ENCODE results near the gene RRAS2.

The RRAS2 gene

DNA sequence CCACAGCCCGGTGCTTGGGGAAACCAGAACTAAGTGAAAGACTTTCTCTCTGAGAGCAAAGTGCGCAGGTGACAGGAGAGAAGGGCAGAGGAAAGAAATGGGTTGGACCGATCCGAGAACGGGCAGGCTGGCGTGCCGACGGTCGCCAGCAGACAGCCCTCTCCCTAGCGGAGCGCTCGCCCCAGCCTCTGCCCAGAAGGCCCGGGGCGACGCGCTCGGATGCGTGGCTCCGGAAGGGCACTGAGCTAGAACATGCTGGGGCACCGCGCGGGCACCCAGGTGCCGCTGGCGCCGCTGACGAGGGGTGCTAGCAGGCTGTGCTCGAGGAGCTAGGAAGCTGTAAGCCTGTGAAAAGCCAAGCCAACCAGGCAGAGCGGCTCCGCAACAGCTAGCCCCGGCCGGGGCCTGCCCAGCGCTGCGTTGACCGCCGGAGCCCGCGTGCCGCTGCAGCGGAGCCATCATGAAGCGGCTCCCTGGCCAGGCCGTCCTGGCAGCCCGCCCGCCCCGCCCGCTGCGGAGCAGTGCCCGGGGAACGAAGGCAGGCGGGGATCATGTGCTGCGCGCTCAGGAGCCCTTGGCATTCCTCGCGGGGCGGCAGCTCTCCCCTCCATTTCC lies 22.1 kb upstream of the RRAS2 start:
- TF ChIP-seq FOXP2 (optimal IDR thresholded peaks at IDR 0.05; ENCODE audit: borderline replicate concordance, extremely low read depth, extremely low read length, insufficient read depth), result no peak
- no peak for TF ChIP-seq POLR2AphosphoS5 (IDR thresholded peaks at IDR 0.05; ENCODE audit: low read depth, low read length)
- TF ChIP-seq, protein P1, sequence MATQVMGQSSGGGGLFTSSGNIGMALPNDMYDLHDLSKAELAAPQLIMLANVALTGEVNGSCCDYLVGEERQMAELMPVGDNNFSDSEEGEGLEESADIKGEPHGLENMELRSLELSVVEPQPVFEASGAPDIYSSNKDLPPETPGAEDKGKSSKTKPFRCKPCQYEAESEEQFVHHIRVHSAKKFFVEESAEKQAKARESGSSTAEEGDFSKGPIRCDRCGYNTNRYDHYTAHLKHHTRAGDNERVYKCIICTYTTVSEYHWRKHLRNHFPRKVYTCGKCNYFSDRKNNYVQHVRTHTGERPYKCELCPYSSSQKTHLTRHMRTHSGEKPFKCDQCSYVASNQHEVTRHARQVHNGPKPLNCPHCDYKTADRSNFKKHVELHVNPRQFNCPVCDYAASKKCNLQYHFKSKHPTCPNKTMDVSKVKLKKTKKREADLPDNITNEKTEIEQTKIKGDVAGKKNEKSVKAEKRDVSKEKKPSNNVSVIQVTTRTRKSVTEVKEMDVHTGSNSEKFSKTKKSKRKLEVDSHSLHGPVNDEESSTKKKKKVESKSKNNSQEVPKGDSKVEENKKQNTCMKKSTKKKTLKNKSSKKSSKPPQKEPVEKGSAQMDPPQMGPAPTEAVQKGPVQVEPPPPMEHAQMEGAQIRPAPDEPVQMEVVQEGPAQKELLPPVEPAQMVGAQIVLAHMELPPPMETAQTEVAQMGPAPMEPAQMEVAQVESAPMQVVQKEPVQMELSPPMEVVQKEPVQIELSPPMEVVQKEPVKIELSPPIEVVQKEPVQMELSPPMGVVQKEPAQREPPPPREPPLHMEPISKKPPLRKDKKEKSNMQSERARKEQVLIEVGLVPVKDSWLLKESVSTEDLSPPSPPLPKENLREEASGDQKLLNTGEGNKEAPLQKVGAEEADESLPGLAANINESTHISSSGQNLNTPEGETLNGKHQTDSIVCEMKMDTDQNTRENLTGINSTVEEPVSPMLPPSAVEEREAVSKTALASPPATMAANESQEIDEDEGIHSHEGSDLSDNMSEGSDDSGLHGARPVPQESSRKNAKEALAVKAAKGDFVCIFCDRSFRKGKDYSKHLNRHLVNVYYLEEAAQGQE (IDR thresholded peaks at IDR 0.05; ENCODE audit: insufficient read depth in 1 of 2, low read depth in 2 of 2, low read length in 2 of 2), result no peak
- no peak for TF ChIP-seq SIN3A (IDR thresholded peaks at IDR 0.05; ENCODE audit: borderline replicate concordance, insufficient read depth, low read length)
- no peak for TF ChIP-seq TAF1 (IDR thresholded peaks at IDR 0.05; ENCODE audit: borderline replicate concordance, insufficient read depth, low read length)

DNA sequence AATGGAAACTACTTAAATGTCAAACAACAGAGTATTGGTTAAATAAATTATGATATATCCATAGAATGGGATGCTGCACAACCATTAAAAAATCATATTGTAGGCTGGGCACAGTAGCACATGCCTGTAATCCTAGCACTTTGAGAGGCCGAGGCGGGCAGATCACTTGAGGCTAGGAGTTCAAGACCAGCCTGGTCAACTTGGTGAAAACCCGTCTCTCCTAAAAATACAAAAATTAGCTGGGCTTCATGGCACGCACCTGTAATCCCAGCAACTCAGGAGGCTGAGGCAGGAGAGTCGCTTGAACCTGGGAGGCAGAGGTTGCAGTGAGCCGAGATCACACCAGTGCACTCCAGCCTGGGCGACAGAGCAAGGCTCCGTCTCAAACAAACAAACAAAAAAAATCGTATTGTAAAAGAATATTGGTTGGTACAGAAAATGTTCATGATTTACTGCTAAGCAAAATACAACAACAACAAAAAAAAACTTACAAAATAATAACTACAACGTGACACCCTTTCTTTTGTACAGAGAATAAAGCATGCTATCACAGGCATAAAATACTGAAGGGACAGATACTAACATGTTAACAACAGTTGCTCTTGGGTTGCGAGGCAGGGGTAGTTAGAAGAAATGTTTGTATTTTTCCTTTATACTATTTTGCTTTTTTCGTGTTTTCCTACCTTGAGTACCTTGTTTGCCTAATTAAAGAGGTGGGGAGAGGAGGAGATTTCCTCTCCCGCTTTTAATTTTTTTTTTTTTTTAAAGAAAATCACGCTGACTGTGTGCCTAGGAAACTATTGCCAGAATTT lies 21.3 kb upstream of the RRAS2 start:
- no peak for TF ChIP-seq TAF1 (IDR thresholded peaks at IDR 0.05; ENCODE audit: borderline replicate concordance, insufficient read depth, low read length)
- no peak for TF ChIP-seq FOXP2 (optimal IDR thresholded peaks at IDR 0.05; ENCODE audit: borderline replicate concordance, extremely low read depth, extremely low read length, insufficient read depth)
- no peak for TF ChIP-seq POLR2AphosphoS5 (IDR thresholded peaks at IDR 0.05; ENCODE audit: low read depth, low read length)
- TF ChIP-seq SIN3A (IDR thresholded peaks at IDR 0.05; ENCODE audit: borderline replicate concordance, insufficient read depth, low read length), result no peak
- TF ChIP-seq, protein P1 (IDR thresholded peaks at IDR 0.05; ENCODE audit: insufficient read depth in 1 of 2, low read depth in 2 of 2, low read length in 2 of 2), result no peak

DNA sequence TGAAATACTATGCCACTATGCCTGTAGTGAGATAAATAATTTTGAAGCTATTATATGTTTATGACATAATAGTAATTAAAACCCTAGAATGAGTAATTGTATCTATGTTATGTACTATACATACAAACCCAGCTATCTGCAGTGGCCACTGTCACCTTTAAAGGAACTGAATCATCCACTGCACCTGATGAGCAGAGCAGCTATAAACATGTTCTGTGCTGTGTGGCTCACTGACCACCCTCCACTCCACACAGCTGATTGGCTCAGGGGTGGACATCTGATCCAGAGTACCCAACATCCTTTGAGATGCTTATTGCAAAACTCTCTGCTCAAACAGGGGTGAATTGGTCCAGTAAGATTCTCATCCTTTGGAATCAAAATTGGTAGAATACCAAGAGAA lies 19.2 kb upstream of the RRAS2 start:
- TF ChIP-seq, protein P1 (IDR thresholded peaks at IDR 0.05; ENCODE audit: insufficient read depth in 1 of 2, low read depth in 2 of 2, low read length in 2 of 2), result no peak
- no peak for TF ChIP-seq SIN3A (IDR thresholded peaks at IDR 0.05; ENCODE audit: borderline replicate concordance, insufficient read depth, low read length)
- TF ChIP-seq POLR2AphosphoS5 (IDR thresholded peaks at IDR 0.05; ENCODE audit: low read depth, low read length), result no peak
- TF ChIP-seq TAF1 (IDR thresholded peaks at IDR 0.05; ENCODE audit: borderline replicate concordance, insufficient read depth, low read length), result no peak
- no peak for TF ChIP-seq FOXP2 (optimal IDR thresholded peaks at IDR 0.05; ENCODE audit: borderline replicate concordance, extremely low read depth, extremely low read length, insufficient read depth)

DNA sequence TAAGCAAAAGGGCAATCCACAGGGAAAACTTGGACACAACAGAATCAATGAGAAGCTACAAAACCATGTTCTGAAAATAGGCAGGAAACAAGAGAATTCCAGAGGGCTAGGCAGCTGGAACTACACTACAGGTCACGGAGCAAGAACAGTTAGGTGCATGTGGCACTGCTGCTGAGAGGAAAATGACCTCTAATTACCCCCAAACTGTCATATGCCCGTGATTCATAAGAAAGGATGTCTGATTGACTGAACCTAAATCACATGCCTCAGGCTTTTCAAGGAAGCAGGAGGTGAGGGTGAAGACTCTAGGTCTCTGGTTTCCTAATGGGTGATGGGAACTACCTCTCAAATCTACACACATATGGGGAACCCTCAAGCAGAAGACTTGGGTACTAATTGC lies 17.9 kb upstream of the RRAS2 start:
- no peak for TF ChIP-seq TAF1 (IDR thresholded peaks at IDR 0.05; ENCODE audit: borderline replicate concordance, insufficient read depth, low read length)
- no peak for TF ChIP-seq POLR2AphosphoS5 (IDR thresholded peaks at IDR 0.05; ENCODE audit: low read depth, low read length)
- TF ChIP-seq SIN3A (IDR thresholded peaks at IDR 0.05; ENCODE audit: borderline replicate concordance, insufficient read depth, low read length), result no peak
- TF ChIP-seq FOXP2 (optimal IDR thresholded peaks at IDR 0.05; ENCODE audit: borderline replicate concordance, extremely low read depth, extremely low read length, insufficient read depth), result no peak
- TF ChIP-seq, protein P1 (IDR thresholded peaks at IDR 0.05; ENCODE audit: insufficient read depth in 1 of 2, low read depth in 2 of 2, low read length in 2 of 2), result no peak
